Fibroblast of lung (primary cell): ENCODE measurements around the gene ETS2. TPM values are rescaled to one million over a fixed set of nuclear protein-coding genes. Genes with fewer than 3 reads are reported as not detected.

Source experiments
- DNase-seq, 2 donors: peaks; one replicate each; pipeline versions ENCODE4 v3.0.0 to v3.0.0-alpha.2; 2010; ENCODE audit warnings: low read depth in 2 of 2
- H2AFZ ChIP-seq: 2 replicates; pipeline ENCODE4 v1.5.1; 2012; ENCODE audit warnings: low read length, control low read depth, inconsistent platforms
- H3K27ac ChIP-seq: 2 replicates; pipeline ENCODE4 v1.5.1; 2011; ENCODE audit warnings: low read length, control low read depth; ENCODE audit not compliant: insufficient read depth
- H3K27me3 ChIP-seq: 2 replicates; pipeline ENCODE4 v1.5.1; 2011; ENCODE audit warnings: mild to moderate bottlenecking, low read length; ENCODE audit not compliant: control insufficient read depth, insufficient read depth
- H3K36me3 ChIP-seq: 2 replicates; pipeline ENCODE4 v1.5.1; 2011; ENCODE audit warnings: low read length; ENCODE audit not compliant: control insufficient read depth, insufficient read depth
- H3K4me1 ChIP-seq: 2 replicates; pipeline ENCODE4 v1.5.1; 2011; ENCODE audit warnings: low read length; ENCODE audit not compliant: control insufficient read depth, insufficient read depth; ENCODE audit errors: extremely low read depth
- H3K4me2 ChIP-seq: 2 replicates; pipeline ENCODE4 v1.5.1; 2011; ENCODE audit warnings: low read length, control low read depth; ENCODE audit not compliant: insufficient read depth; ENCODE audit errors: extremely low read depth
- H3K4me3 ChIP-seq, 4 experiments: fragments of 200-600 bp in 1 of 4; sonication (generic) in 1 of 4; replicated peaks in 1 of 4; 2 replicates each; pipeline ENCODE4 v1.5.1; 2011 to 2016; ENCODE audit warnings: low read length in 4 of 4, low read depth in 3 of 4, mild to moderate bottlenecking in 3 of 4, control low read depth in 2 of 4, inconsistent platforms in 1 of 4, mixed read lengths in 1 of 4; ENCODE audit not compliant: insufficient read depth in 1 of 4; ENCODE audit errors: control extremely low read depth in 1 of 4
- H3K79me2 ChIP-seq: 2 replicates; pipeline ENCODE4 v1.5.1; 2012; ENCODE audit warnings: mild to moderate bottlenecking, low read length, inconsistent platforms; ENCODE audit not compliant: control insufficient read depth, insufficient read depth
- H3K9ac ChIP-seq: 2 replicates; pipeline ENCODE4 v1.5.1; 2011; ENCODE audit warnings: mild to moderate bottlenecking, low read length, control low read depth; ENCODE audit not compliant: insufficient read depth
- H3K9me3 ChIP-seq: 2 replicates; pipeline ENCODE4 v1.5.1; 2012; ENCODE audit warnings: low read depth, low read length; ENCODE audit not compliant: control insufficient read depth, insufficient read depth
- H4K20me1 ChIP-seq: 2 replicates; pipeline ENCODE4 v1.5.1; 2011; ENCODE audit warnings: low read length; ENCODE audit not compliant: control insufficient read depth, insufficient read depth; ENCODE audit errors: extremely low read depth
- CTCF ChIP-seq, 2 donors: IDR thresholded peaks in 1 of 2; conservative IDR thresholded peaks in 1 of 2; 1 replicate in 1 of 2; 2 replicates in 1 of 2; pipeline ENCODE4 v1.5.1; 2011 to 2012; ENCODE audit warnings: low read length in 2 of 2, control low read depth in 1 of 2, inconsistent platforms in 1 of 2, low read depth in 1 of 2, mild to moderate bottlenecking in 1 of 2
- EZH2 ChIP-seq: IDR thresholded peaks from 2 replicates; pipeline ENCODE4 v1.5.1; 2012; ENCODE audit warnings: low read length, control low read depth, mild to moderate bottlenecking; ENCODE audit errors: missing control alignments
- polyA plus RNA-seq, 2 donors: library from polyadenylated mRNA; depleted of rRNA in 1 of 2; stranded (reverse) in 1 of 2; unstranded in 1 of 2; fragments of >200 nt; gene quantifications; 2 replicates each; pipeline ENCODE4 v1.2.1, GENCODE V29; 2011 to 2012; ENCODE audit warnings: missing spikeins in 1 of 2
- total RNA-seq: library from RNA; depleted of rRNA; stranded (reverse); fragments of >200 nt; gene quantifications from 2 replicates; pipeline ENCODE4 v1.2.1, GENCODE V29; 2014

ETS2 gene
- total and polyA plus RNA-seq, 2 donors (not counting 1 experiment from before 2014, with no cell fraction given) = 28.0 to 77.3 TPM

DNA sequence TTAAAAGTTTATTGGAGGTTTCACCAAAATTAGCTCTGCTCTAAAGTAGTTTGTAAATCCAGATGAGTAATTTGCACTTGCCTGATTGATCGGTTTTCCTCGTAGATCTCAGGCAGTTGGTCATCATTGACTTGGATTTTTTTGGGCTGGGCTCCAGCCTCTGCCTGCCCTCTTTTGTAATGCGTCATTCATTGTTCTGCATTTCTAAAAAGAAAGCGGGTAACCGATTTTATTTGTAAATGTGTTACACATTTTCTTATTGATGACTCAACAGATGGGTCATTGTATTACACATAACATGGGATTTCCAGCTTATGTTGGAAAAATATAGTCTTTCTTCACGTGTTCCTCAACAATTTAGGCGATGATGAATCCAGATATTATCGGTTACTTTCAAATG is 5.5 kb downstream of the ETS2 start:
- H3K4me3 ChIP-seq = peak overlapping the region in 2 of 4 experiments; percentile 7 to 33
- no peaks in the 10 kb centered on the region for H3K4me1 ChIP-seq
- no peaks in the 10 kb centered on the region for H4K20me1 ChIP-seq
- peaks cover 15% of the 10 kb centered on the region for H3K36me3 ChIP-seq
- TF ChIP-seq EZH2 = no peak
- no peak for TF ChIP-seq CTCF (conservative IDR thresholded peaks at IDR 0.05 in 1 of 2, IDR thresholded peaks at IDR 0.05 in 1 of 2; ENCODE audit: low read depth in 1 of 2, low read length in 2 of 2)
- H2AFZ ChIP-seq = no peak overlapping the region
- no peaks in the 10 kb centered on the region for H3K27me3 ChIP-seq
- peak; percentile 89 to 97 for DNase-seq
- H3K9ac ChIP-seq = no peak overlapping the region
- H3K79me2 ChIP-seq = peaks cover 58% of the 10 kb centered on the region
- H3K4me2 ChIP-seq = peak overlapping the region; percentile 70
- H3K27ac ChIP-seq = peak overlapping the region; percentile 67
- no peaks in the 10 kb centered on the region for H3K9me3 ChIP-seq

DNA sequence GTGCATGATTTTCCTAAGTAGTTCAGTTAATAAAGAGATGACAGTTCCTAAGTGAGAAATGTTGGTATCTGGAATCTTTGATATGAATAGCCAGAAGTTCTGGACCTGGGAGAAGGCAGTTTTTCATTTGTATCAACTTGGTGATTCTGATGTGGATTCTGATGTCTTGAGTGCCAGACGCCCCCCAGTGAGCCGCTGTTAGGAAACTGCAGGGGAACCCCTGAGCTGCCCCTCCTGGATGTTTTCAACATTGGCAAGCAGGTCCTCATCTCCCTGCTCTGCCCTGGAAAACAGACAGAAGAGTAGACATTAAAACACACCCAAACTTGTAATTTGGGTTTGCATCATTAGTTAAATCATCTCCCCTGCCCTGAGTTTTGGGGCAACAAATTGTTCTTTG is 7.4 kb downstream of the ETS2 start:
- DNase-seq = no peak
- H3K4me1 ChIP-seq = peaks cover 7% of the 10 kb centered on the region
- H3K9me3 ChIP-seq = no peaks in the 10 kb centered on the region
- no peaks in the 10 kb centered on the region for H3K27me3 ChIP-seq
- no peak overlapping the region for H3K4me3 ChIP-seq
- no peaks in the 10 kb centered on the region for H4K20me1 ChIP-seq
- no peak overlapping the region for H3K4me2 ChIP-seq
- peaks cover 21% of the 10 kb centered on the region for H3K36me3 ChIP-seq
- peak overlapping the region; percentile 22 for H3K27ac ChIP-seq
- no peak overlapping the region for H3K9ac ChIP-seq
- TF ChIP-seq CTCF (conservative IDR thresholded peaks at IDR 0.05 in 1 of 2, IDR thresholded peaks at IDR 0.05 in 1 of 2; ENCODE audit: low read depth in 1 of 2, low read length in 2 of 2) = no peak
- TF ChIP-seq EZH2 = no peak
- no peak overlapping the region for H2AFZ ChIP-seq
- H3K79me2 ChIP-seq = peaks cover 39% of the 10 kb centered on the region

GRCh38 chr21:38813547-38813946 is 7.8 kb downstream of the ETS2 start:
- Histone ChIP-seq H3K36me3 (peaks cover 25% of the 10 kb centered on the region), H2AFZ (no peak overlapping the region), H4K20me1 (no peaks in the 10 kb centered on the region), H3K4me2 (no peak overlapping the region), H3K9ac (no peak overlapping the region), H3K4me1 (peaks cover 7% of the 10 kb centered on the region), H3K27me3 (no peaks in the 10 kb centered on the region), H3K79me2 (peaks cover 35% of the 10 kb centered on the region), H3K4me3 (no peak overlapping the region), H3K27ac (peak overlapping the region; percentile 22), H3K9me3 (no peaks in the 10 kb centered on the region)
- no peak for TF ChIP-seq EZH2
- TF ChIP-seq CTCF (conservative IDR thresholded peaks at IDR 0.05 in 1 of 2, IDR thresholded peaks at IDR 0.05 in 1 of 2; ENCODE audit: low read depth in 1 of 2, low read length in 2 of 2) = no peak
- peak in 1 of 2 donors; percentile 13 for DNase-seq
